Putamen (tissue), 1 donor: ENCODE data around the gene PNPLA7.
"Not testable (repeated sequence)": the region's sequence is repeated elsewhere in the genome, so short reads cannot be mapped to it uniquely, and the experiment has no call there.

Experiments
- DNase-seq: peaks from one replicate; pipeline ENCODE4 v3.0.0-alpha.2; 2016; ENCODE audit warnings: low spot score

The PNPLA7 gene

DNA sequence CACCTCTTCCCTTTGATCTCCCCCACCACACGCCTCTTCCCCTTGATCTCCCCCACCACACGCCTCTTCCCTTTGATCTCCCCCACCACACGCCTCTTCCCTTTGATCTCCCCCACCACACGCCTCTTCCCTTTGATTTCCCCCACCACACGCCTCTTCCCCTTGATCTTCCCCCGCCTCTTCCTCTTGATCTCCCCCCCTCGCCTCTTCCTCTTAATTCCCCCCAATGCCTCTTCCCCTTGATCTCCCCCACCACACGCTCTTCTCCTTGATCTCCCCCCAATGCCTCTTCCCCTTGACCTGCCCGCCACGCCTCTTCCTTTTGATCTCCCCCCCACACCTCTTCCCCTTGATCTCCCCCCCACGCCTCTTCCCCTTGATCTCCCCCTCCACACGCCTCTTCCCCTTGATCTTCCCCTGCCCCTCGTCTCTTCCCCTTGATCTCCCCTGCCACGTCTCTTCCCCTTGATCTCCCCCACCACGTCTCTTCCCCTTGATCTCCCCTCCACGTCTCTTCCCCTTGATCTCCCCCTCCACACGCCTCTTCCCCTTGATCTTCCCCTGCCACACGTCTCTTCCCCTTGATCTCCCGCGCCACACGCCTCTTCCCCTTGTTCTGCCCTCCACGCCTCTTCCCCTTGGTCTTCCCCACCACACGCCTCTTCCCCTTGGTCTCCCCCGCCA, 99.5 kb downstream of the PNPLA7 start:
- DNase-seq, result not testable (repeated sequence)

DNA sequence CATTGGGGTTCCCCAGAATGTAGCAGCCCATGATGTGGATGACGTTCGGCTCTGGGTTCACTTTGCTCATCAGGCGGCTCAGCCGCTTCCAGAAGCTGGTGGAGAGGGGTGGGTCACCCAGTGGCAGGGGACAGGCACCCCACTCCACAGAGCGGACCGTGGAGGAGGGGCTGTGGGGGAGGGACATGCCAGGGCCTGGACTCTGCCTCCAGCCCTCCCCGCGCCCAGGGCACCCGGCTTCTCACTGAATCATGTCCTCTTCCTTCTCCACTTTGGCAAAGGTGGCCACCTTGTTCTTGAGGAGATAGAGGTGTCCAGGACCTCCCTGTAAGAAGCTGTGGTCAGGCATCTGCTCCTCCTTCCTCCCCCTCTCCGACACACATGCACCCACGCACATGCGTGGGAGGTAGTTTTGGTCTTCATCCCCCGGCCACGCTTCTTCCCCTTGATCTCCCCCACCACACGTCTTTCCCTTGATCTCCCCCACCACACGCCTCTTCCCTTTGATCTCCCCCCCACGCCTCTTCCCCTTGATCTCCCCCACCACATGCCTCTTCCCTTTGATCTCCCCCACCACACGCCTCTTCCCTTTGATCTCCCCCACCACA, 100.2 kb downstream of the PNPLA7 start:
- DNase-seq, result no peak

DNA sequence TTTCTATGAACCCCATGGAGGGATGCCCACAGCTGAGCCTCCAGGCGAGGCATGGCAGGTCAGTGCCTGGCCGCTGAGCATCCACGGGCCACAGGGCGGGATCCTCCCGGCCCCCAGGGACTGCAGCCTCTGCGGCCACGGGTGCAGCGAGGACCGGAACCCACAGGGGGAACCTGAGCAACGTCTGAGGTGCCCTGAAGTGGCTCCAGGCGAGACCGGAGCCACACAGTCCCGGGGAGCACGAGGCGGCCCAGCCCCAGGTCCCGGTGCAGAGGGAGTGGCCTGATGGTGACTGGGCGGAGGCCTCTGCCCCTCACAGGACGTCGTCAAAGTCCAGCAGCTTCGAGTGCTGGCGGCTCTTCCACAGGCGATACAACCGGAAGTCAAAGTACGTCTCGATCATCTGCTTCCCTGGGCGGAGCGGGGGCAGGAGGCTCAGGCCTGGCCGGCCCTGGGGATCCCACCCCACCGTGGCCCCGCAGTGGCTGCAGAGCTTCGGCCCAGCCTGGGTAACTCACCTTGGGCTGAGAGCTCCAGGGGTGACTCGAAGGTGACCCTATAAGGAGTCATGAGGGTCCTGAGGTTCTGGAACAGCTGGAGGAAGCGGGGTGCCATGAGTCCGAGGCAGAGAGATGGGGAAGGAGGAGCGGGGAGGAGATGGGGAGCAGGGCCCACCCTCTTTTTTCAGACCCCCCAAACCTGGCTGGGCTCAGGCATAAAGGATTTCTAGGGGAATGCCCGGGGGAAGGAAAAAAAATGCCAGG, 100.9 kb downstream of the PNPLA7 start:
- no peak for DNase-seq

DNA sequence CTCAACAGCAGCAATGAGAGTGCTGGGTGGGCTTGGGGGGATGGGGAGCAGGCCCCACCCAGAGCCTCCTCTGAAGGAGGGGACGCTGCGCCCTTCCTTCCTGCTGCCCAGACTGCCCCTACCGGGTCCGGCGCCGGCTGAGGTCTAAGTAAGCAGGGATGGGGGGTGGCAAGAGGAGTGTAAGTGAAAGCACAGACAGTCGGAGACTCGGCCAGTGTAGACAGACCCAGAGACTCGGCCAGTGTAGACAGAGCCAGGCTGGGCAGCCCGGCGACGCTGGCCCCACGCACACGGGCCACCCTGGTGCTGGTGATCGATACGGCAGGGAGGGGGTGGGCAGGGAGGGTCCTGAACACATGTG, 101.6 kb downstream of the PNPLA7 start:
- DNase-seq, result no peak

DNA sequence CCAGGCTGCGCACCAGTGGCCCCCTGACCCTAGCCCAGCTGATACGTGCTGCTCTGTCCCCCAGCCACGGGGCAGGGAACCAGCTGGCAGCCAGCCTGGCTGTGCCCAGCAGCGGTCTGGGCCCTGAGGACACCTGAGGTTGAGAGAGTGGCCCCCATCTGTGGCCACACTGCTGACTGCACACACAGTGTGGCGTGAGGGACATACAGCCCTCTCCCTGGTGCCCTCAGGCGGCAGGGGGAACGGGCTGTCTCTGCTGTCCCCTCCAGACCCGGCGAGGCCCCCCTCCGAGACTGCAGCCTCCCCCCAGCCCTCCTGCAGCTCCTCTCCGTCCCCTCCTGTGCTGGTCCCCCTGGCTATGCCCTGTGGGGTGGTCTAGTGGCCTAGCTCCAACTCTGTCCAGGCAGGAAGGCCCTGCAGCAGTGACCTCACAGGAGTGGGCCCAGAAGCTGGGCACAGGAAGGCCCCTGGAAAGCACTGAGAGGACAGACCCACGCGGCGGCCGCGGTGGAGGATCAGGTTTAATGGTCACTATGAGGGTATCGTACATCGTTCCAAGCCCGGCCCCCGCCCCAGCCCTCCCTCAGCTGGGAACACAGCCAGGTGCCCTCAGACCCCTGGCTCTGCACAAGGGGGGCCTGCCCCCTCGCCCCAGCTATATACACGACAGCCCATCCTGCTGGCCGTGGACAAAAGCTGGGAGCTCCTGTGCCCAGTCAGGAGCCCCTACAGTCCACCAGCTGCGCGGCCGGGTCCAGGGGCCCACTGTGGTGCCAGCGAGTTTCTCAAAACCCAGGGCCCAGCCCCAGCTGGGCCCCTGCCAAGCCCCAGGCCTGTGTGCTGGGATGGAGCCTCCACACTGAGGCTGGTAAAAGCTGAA, 102.2 kb downstream of the PNPLA7 start:
- DNase-seq, result no peak

DNA sequence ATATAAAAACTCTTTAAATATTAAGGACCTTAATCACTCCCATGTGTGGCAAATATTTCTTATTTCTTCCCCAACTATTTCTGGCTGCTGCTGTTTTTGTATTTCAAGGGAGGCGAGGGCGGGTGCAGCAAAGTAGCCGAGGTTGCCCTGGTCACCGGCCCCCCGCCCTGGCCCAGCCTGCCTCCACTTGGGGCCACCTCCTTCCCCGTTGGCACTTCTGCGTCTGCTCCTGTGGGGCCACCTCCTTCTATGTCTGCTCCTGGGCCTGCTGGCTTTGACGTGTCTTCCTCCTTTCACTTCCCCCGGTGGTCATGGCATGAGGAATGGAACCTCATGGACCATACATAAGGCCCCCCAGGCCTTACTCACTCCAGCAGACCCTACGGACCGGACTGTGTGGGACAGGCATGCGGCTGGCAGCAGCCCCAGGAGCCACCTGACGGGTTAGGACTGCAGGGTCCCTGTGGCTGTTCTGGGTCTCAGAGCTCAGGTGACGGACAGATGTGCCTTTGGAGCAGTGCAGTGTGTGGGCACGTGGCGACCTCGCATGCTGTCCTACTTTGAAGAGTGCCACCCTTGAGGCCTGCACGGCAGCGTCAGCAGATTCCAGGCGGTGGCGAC, 103.2 kb downstream of the PNPLA7 start:
- no peak for DNase-seq

DNA sequence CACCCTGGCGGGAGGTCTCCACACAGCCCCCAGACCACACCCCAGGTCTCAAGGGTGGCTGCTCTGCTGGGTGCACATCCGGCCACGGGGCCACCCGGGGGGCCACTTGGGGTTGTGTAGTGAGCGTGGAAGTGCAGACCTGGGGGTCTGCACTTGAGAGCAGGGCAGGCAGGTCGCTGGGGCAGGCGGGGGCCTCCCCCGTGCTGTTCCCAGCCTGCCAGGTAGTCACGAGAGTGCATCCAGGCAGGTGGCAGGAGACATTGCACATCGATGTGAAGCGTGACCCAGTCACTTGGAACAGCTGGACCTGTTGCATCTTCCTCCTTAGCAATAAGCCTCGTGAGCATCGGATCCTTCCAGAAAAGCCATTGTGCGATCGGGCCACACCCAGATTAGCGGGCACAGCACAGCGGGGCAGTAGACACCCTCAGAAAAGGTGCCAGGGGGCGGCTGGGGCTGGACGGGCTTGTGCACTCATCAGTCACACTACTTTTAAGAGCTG, 104.2 kb downstream of the PNPLA7 start:
- DNase-seq, result no peak

DNA sequence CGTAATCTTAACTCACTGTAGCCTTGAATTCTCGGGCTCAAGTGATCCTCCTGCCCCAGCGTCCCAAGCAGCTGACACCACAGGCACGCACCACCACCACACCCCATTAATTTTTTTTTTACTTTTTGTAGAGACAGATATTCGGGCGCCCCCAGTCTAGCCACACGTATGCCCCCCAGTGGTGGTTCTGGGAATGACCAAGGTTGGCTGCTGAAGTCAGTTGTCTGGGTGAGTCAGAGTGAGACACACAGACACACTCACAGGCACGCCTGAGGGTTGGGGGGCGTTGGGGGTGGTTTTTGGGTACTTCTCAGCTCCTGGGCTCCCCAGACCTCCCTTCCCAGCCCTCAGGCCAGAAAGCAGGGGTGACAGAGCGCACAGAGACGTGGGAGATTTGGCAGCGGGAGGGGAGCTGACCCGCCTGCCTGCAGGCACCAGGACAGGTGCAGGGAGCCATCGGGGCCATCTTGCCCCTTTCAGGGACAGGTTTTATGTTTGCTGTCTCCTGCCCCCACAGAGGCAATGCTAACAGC, 104.9 kb downstream of the PNPLA7 start:
- peak; percentile 68 for DNase-seq

DNA sequence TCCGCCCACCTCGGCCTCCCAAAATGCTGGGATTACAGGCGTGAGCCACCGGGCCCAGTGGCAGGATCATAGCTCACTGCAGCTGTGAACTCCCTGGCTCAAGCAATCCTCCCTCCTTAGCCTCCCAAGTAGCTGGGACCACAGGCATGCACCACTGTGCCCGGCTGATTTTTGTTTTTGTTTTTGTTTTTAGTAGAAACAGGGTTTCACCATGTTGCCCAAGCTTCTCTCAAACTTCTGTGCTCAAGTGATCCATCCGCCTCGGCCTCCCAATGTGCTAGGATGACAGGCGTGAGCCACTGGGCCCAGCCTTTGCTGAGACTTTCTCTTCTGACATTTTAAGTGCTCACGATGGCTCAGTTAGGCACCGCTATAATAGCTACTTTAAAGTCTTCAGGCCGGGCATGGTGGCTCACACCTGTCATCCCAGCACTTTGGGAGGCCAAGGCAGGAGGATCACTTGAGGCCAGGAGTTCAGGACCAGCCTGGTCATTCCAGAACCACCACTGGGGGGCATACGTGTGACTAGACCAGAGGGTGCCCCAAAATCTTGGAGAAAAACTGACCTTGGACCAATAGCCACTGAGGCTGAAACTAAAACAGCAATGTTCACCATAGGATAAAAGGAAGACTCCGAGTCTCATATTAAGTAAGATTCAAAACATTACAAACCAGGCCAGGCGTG, 106.0 kb downstream of the PNPLA7 start:
- DNase-seq, result no peak

DNA sequence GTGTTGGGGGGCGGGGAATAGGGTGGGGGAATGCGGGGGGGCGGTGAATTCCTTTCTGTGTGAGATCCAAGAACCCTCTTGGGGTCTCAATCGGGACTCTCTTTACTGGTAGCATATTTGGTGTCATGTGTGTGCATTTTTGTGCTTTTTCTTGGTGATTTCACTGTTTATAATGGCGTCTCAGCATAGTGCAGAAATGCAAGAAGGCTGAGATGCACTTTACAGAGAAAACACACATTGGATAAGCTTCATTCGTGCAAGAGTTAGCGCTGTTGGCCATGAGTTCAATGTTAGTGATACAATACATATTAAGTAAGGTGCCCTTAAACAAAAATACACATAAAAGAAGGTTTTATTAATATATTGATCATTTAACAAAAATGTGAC, 108.3 kb downstream of the PNPLA7 start:
- DNase-seq, result no peak

DNA sequence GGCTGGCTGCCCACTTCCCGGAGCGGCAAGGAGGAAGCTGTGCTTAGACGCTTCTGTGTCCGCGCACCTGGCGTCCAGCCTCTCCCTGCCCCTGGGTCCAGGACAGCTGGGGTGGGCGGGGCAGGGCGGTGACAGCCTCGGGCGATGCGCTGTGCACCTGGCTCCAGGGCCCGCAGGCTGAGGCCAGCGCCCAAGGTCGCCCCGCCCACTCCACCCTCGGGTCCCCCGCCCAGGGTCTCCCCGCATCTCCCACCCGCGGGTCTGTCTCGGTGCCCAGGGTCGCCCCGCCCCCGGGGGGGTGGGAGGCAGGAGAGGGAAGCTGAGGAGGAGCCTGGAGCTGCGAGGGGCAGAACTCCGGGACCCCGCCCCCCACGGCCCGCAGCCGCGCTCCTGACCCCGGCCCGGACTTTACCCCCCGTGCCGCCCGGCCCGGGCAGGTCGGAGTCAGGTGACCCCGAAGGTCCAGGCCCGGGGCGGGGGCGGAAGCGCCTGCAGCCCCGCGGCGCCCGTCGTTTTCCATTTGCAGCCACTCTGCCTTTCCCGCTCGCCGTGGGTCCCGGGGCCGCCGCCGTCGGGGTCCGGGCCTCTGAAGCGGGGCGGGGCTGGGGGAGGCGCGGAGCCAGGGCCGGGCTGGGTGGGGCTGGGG, 108.8 kb downstream of the PNPLA7 start, which contains the start of gene ENTPD8:
TSS of gene ENTPD8 (minus strand) at position 69 of the 646 bp plus-strand sequence. CDS start 3,072 bp downstream, outside the sequence.
- DNase-seq, result no peak

DNA sequence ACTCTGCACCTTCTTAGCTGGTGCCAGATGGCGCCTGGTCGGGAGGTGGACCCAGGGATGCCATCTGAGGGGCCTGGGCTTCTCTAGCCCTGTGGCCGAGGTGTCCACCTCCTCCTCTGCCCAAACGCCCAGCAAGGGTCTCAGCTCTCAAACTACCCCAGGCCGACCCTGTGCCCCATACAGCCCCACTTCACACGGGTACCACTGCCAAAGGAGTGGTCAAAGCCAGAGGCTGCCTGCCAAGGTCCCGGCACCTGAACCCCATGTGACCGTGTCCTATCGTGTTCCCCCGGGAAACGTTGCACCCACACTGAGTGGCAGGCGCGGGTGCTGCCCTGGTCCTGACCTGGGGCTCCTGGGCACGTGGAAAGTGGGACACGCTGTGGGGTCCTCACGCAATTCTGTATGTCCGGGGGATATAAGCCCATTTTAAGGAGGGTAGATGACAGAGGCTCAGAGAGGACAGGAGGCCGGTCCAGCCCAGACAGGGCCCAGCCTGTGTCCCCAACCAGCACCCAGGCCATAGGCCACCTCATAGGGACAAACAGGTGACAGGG, 111.0 kb downstream of the PNPLA7 start:
- DNase-seq, result no peak

DNA sequence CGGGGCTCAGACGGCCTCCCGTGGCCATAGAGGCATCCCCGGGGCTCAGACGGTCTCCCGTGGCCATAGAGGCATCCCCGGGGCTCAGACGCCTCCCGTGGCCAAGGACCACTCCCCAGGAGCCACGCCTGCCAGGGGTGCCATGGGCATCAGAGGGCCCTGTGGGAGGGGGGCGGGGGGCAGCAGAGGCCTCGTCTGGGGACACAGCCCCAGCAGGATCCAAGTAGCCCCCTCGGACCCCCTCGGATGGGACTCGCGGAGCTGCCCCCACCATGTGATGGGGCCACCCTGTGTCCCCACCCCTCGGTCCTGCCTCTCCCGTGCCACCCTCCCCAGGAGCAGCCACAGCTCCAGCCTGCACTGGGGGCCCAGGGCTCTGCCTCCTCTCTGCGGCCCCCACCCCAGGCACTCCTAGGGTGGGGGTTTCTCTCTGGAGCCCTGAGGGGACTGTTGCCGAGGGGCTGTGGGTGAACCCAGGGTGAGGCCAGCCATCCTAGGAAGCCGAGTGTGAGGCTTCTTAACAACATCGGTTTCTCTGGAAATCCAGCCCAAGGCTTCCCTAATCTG, 111.5 kb downstream of the PNPLA7 start:
- no peak for DNase-seq

DNA sequence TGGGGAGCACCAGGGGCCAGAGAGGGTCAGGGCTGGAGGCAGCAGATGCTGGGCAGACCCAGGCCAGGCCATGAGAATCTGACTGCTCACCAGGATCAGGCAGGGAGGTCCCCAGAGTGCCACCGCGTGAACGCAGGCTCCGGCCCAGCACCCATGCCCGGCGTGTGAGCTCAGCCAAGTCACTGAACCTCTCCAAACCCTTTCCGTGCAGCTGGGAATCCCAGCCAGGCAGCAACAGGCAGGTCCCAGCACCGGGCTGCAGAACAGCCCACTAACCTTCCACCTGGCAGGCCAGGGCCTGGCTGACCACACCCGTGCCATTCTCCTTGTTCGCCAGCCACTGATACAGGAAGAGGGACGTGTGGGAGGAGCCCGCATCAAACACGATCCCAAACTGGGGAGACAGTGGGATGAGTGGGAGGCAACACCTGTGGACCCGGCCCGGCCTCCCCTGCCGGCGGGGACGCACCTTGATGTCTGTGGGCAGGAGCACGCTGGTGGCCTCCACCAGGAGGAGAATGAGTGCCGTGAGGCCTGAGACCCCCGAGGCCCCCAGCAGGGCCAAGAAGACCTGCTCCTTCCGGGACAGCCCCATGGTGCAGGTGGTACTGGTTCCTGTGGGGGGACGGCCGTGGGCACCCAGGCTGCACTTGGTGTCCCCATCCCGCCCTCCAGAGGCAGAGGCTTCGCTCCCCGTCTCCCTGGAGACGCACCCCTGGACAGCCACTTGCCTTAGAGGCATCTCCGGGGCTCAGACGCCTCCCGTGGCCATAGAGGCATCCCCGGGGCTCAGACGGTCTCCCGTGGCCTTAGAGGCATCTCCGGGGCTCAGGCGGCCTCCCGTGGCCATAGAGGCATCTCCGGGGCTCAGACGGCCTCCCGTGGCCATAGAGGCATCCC, 112.3 kb downstream of the PNPLA7 start:
- DNase-seq, result no peak

DNA sequence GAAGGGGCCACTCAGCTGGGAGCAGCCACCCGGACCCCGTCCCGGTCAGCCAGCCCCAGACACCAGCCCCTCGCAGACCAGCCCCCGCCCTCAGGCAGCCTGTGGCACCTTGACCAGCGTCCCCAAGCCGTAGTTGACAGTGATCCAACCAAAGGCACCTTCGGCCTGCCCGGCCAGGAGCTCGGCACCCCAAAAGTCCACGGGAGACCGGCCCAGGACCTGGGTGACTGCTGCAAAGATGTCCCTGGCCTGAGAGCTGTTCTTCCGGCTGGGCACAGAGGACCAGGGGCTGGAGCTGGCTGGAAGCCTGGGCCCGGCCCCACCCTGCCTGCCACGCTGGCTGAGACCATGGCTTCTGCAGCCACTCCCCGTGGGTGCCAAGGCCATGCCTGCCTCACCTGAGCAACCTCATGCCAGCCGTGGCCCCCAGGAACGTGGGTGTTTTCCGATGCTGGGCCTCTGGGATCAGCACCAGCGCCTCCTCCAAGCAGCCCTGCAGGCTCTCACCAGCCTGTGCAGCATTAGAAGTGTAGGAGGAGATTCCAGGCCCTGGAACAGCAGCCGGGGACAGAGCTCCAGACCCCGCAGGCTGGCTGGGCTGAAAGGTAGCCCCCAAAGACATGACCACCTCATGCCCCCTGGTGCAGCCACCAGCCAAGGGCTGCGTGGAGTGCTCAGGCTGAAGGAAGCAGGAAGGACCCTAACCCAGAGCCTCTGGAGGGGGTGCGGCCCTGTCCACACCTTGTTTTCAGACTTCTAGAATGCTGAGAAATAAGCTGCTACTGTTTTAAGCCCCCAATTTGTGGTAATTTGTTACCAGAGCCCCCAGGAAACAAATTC, 113.2 kb downstream of the PNPLA7 start:
- no peak for DNase-seq

DNA sequence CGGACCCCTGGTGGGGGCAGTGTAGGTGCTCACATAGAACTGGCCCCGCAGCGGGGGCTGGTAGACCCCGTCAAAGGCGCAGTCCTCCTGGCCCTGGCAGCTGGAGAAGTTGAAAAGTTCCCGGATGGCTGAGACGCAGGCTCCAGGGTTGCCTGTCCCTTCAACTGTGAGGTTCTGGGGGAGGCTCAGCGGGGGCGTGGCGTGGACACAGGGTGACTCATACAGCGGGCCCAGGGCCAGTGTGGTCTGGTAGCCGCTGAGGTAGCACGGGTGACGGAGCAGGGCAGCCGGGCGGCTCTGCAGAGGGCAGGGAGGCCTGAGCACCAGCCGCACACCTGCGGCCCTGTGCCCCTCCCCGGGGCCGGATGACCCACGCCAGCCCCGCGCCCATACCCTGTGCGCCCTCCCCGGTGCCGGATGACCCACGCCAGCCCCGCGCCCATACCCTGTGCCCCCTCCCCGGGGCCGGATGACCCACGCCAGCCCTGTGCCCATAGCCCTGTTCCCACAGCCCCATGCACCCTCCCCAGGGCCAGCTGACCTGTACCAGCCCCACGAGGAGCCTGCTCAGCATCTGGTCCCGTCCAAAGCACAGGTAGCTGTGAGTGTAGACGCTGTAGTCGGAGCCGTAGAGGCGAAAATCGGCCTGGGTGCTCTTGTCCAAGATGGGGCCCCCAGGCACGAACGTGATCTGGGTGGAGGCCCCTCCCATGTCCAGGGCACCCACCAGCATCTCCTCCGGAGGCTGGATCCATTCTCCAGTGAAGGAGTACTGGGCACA, 114.0 kb downstream of the PNPLA7 start:
- no peak for DNase-seq
